NB4 (cell line): Measurements from ENCODE around the gene CAMK2G.

ENCODE experiments used
- MYC ChIP-seq: IDR thresholded peaks from 2 replicates; pipeline ENCODE4 v1.6.1; 2011; ENCODE audit warnings: low read depth, low read length
- POLR2A ChIP-seq: IDR thresholded peaks from 2 replicates; pipeline ENCODE4 v1.6.1; 2011; ENCODE audit warnings: mild to moderate bottlenecking; ENCODE audit not compliant: insufficient read length; ENCODE audit errors: extremely low read depth
- TF ChIP-seq, protein P1 (sequence below): IDR thresholded peaks from 2 replicates; pipeline ENCODE4 v1.6.1; 2011; ENCODE audit warnings: low read depth, low read length
- TF ChIP-seq, protein P2 (sequence below): IDR thresholded peaks from one replicate; pipeline ENCODE4 v1.5.1; 2012; ENCODE audit warnings: low read depth, low read length

DNA sequence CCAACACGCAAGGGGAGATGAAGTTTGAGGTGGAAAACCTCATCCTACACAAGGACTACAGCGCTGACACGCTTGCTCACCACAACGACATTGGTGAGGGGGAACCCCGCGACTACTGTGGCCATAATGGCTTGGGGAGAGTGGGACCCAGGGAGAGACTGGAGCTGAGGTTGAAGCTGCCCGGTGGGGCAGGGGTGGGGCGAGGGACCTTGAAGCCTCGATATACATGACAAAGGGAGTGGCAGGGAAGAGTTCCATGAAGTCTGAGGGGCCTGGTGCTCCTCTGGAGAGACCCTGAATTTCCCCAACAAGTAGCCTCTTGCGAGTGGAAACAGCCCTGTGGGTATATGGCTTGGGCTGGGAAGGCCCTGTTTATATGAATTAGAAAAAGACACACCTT is 39.7 kb upstream of the CAMK2G start:
- TF ChIP-seq, protein P1, sequence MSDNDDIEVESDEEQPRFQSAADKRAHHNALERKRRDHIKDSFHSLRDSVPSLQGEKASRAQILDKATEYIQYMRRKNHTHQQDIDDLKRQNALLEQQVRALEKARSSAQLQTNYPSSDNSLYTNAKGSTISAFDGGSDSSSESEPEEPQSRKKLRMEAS, result no peak
- TF ChIP-seq, protein P2, sequence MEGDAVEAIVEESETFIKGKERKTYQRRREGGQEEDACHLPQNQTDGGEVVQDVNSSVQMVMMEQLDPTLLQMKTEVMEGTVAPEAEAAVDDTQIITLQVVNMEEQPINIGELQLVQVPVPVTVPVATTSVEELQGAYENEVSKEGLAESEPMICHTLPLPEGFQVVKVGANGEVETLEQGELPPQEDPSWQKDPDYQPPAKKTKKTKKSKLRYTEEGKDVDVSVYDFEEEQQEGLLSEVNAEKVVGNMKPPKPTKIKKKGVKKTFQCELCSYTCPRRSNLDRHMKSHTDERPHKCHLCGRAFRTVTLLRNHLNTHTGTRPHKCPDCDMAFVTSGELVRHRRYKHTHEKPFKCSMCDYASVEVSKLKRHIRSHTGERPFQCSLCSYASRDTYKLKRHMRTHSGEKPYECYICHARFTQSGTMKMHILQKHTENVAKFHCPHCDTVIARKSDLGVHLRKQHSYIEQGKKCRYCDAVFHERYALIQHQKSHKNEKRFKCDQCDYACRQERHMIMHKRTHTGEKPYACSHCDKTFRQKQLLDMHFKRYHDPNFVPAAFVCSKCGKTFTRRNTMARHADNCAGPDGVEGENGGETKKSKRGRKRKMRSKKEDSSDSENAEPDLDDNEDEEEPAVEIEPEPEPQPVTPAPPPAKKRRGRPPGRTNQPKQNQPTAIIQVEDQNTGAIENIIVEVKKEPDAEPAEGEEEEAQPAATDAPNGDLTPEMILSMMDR, result no peak
- no peak for TF ChIP-seq POLR2A
- no peak for TF ChIP-seq MYC
